ENCODE results near the gene SLC6A17. TPM values are rescaled to one million over a fixed set of nuclear protein-coding genes. Genes with fewer than 3 reads are reported as not detected.

SLC6A17 gene
- total RNA-seq, 1 donor from 2014 or later, result 2.7 TPM

DNA sequence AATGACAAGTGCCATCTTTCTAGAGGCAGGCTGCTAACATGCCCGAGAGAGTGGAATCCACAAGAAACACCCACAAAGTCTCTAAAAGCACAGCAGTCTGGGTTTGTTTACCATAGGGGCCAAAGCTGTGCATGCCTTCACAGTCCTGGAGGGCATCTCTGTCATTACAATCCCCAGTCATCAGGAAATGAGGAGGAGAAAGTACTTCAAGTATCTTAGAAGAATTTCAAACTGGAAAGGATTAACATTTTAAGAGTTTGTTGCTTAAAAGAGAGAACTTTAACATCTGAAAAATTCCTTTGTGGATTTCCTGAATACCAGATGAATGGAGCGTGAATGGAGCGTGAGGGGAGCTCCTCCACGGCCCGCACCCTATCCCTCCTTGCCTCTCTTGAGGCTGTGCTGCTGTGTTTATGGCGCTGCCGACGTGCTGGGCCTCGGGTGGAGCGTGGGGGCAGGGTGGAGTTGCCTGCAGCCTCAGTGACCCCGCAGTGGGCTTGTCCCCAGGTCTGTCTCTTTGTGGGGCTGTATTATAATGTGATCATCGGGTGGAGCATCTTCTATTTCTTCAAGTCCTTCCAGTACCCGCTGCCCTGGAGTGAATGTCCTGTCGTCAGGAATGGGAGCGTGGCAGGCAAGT, 23.3 kb downstream of the SLC6A17 start:
- no peak for DNase-seq (ENCODE audit: low read depth in 2 of 2)

DNA sequence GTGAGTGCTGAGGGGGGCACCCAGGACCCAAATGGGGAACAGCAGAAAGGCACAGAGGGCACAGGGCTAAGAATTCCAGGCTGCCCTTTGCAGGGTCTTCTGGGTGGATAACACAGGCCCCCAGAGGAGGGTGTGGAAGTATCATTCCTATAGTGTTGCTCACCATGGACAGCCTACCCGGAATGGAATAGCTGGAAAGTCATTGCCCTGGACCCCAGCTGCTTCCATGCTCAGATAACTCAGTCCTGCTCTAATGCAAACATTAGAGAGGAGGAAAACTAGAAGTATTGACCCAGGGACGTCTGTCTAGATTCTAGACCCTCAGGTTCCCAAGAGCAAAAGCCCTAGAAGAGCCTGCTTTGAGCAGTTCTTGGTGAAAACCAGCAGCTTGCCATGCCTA, 24.7 kb downstream of the SLC6A17 start:
- no peak for DNase-seq (ENCODE audit: low read depth in 2 of 2)

DNA sequence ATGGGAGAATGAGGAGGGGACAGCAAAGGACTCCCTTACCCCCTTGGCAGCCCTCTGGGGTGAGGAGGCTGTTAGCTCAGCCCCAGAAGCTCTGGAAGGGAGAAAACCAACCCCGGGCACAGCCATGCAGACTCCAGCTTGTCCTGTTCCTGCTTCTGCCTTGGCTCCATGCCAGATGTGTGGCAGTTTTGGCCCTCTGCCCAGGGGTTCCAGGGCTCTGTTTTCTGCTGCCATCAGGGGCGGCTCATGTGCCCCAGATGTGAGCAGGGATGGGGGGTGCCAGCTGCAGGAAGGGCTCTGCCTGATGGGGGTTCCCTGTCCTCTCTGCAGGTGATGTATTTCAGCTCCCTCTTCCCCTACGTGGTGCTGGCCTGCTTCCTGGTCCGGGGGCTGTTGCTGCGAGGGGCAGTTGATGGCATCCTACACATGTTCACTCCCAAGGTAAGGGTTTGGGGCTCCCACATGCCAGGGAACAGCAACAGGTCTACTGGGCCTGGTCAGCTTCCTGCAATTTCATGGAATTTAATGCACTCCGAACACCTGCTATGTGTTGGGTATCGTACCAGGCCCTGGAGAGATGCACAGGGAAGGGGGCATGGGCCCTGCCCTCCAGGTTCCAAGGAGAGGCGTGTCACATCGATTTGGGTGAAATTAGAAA, 26.1 kb downstream of the SLC6A17 start:
- peak in 1 of 2 donors; percentile 19 for DNase-seq (ENCODE audit: low read depth in 2 of 2)

GRCh38 chr1:110177775-110178174, 27.5 kb downstream of the SLC6A17 start:
- no peak for DNase-seq (ENCODE audit: low read depth in 2 of 2)

DNA sequence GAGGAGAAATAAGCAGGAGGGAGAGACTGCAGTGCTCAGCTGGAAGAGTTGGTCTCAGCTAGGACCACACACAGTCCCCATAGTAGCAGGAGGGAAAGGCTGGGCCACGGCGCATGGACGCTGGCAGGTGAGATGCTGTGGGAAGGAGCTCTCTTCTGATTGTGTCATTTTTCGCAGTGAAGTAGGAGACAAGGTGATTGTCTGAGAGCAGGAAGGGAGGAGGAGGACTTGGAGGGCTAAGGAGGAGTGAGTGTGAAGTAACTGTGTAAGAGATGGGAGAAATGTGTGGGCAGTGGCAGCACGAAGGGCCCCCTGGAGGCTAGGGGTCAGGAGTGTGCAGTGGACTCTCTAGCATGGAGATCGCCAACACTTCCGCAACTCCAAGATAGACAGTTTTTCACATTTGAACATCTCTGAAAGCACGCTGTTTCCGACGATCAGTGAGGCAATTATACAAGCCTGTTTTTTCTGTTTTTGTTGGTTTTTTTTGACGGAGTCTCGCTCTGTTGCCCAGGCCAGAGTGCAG, 33.4 kb downstream of the SLC6A17 start:
- no peak for DNase-seq (ENCODE audit: low read depth in 2 of 2)

- DNase-seq (ENCODE audit: low read depth in 2 of 2), result no peak
Observed at GRCh38 chr1:110184446-110184845, 34.2 kb downstream of the SLC6A17 start.

- DNase-seq (ENCODE audit: low read depth in 2 of 2), result no peak
Observed at GRCh38 chr1:110185181-110185580, 34.9 kb downstream of the SLC6A17 start.

DNA sequence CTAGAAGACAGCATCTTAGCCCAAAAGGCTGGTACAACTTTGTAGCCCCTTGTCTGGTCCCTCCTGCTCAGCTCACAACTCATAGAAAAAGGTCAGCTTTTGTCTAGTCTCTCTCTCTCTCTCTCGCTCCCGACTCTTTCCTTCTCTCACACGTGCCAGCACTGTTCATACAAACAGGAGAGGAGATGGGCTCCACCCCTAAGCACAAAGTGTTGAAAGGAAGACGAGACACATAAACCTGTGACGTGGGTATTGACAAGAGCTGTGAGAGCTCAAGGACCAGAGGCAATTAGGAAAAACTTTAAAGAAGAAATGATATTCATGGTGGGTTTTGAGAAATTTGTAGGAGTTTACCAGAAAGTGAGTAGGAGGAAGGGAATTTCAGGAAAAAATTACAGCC, 36.3 kb downstream of the SLC6A17 start:
- no peak for DNase-seq (ENCODE audit: low read depth in 2 of 2)

- DNase-seq (ENCODE audit: low read depth in 2 of 2), result no peak
Observed at GRCh38 chr1:110187139-110187890, 37.0 kb downstream of the SLC6A17 start.

GRCh38 chr1:110188035-110188618, 37.8 kb downstream of the SLC6A17 start:
- DNase-seq (ENCODE audit: low read depth in 2 of 2), result peak; percentile 42 to 59

- no peak for DNase-seq (ENCODE audit: low read depth in 2 of 2)
Observed at GRCh38 chr1:110189181-110189580, 38.9 kb downstream of the SLC6A17 start.

DNA sequence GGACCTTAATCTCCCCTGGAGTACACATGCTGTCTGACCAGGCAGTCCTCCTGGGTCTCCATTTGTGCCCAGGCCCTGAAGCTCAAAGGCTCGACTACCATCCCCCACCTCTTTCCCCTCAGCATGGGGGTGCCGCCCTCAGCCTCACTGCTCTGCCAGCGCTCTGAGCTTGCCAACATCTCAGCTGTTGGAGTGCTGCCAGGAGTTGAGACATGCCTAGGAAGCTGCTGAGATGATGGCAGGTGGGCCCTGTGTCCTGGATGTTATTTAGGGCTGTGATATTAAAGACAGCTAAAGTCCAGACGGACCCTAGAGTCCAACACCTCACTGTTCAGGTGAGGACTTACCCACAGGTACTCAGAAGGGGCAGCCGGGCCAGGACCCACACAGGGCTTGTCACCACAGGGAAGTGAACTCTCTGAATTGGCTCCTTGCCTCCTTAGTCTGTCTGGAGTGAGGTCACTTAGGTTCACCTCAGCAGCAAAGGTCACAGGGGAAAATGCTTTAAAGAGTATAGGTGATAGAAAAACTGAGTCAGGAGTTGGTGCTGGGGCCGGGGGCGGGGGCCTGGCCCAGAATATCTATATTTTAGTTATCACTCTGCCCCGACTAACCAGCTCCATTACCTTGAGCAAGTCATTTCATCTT, 40.1 kb downstream of the SLC6A17 start:
- no peak for DNase-seq (ENCODE audit: low read depth in 2 of 2)

DNA sequence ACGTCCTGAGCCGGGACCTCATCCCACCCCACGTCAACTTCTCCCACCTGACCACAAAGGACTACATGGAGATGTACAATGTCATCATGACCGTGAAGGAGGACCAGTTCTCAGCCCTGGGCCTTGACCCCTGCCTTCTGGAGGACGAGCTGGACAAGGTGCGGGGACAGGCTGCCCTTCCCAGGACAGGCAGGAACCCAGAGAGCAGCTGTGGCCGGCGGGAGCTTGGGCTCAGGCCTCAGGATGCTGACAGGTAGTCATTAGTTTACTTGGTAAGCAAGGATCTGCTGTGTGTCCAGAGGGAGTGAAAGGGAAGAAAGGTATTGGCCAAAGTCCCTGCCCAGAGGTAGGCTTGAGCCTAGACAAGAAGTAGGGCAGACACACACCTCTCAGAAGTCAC, 42.2 kb downstream of the SLC6A17 start:
- DNase-seq (ENCODE audit: low read depth in 2 of 2), result no peak

- DNase-seq (ENCODE audit: low read depth in 2 of 2), result no peak
Observed at GRCh38 chr1:110195196-110195595, 44.9 kb downstream of the SLC6A17 start.

- DNase-seq (ENCODE audit: low read depth in 2 of 2), result peak in 1 of 2 donors; percentile 53
Observed at GRCh38 chr1:110196917-110197765, 46.8 kb downstream of the SLC6A17 start.

DNA sequence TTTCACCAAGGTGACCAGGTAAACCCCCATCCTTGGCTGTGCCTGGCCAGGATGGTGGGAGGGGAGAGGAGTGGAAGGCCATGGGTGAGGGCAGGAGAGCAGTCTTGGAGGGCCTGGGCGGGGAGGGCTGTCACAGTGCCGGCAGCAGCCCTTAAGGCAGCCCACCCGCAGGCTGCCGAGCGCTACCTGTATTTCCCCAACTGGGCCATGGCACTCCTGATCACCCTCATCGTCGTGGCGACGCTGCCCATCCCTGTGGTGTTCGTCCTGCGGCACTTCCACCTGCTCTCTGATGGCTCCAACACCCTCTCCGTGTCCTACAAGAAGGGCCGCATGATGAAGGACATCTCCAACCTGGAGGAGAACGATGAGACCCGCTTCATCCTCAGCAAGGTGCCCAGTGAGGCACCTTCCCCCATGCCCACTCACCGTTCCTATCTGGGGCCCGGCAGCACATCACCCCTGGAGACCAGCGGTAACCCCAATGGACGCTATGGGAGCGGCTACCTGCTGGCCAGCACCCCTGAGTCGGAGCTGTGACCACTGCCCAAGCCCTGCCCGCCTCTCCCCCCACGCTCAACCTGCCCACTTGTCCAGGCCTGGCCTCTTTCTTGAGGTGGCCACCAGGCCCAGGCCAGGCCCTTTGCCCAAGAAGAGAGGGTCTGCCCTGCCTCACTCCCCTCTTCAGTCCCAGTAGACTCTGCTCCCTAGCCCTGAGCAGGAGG, 47.8 kb downstream of the SLC6A17 start:
- no peak for DNase-seq (ENCODE audit: low read depth in 2 of 2)

GRCh38 chr1:110198746-110199145, 48.5 kb downstream of the SLC6A17 start:
- DNase-seq (ENCODE audit: low read depth in 2 of 2), result no peak

- no peak for DNase-seq (ENCODE audit: low read depth in 2 of 2)
Observed at GRCh38 chr1:110200190-110200589, 49.9 kb downstream of the SLC6A17 start.

- no peak for DNase-seq (ENCODE audit: low read depth in 2 of 2)
Observed at GRCh38 chr1:110200666-110201065, 50.4 kb downstream of the SLC6A17 start.
